GM21447 (cell line): Measurements from ENCODE around the gene SARNP.

Experiments
- ATAC-seq: cut with Tn5 transposase; IDR thresholded peaks from one replicate; pipeline ENCODE4 v1.9.1; 2021; ENCODE audit not compliant: unreplicated experiment

SARNP gene

GRCh38 chr12:55743406-55744339 is 73.9 kb downstream of the SARNP start:
- peak; percentile 38 for ATAC-seq

GRCh38 chr12:55742719-55743405 is 74.7 kb downstream of the SARNP start, which contains the start of gene GDF11:
TSS of gene GDF11 (plus strand) at chr12:55743122. CDS start at chr12:55743317, 195 bp downstream.
- peak; percentile 29 for ATAC-seq

GRCh38 chr12:55741931-55742680 is 75.4 kb downstream of the SARNP start:
- ATAC-seq = no peak

- no peak for ATAC-seq
These were observed 78.5 kb downstream of the SARNP start for GRCh38 chr12:55739025-55739378.

- peak; percentile 89 for ATAC-seq
These were observed 79.2 kb downstream of the SARNP start for GRCh38 chr12:55738123-55739024.

GRCh38 chr12:55737581-55738122 is 79.9 kb downstream of the SARNP start:
- ATAC-seq = no peak

GRCh38 chr12:55736780-55737580 is 80.5 kb downstream of the SARNP start:
- no peak for ATAC-seq

GRCh38 chr12:55736076-55736475 is 81.4 kb downstream of the SARNP start:
- no peak for ATAC-seq

GRCh38 chr12:55734595-55734994 is 82.9 kb downstream of the SARNP start:
- ATAC-seq = no peak

GRCh38 chr12:55733858-55734257 is 83.7 kb downstream of the SARNP start:
- no peak for ATAC-seq

GRCh38 chr12:55733021-55733555 is 84.4 kb downstream of the SARNP start:
- no peak for ATAC-seq

- no peak for ATAC-seq
These were observed 85.2 kb downstream of the SARNP start for GRCh38 chr12:55732288-55732687.

GRCh38 chr12:55729819-55730818 is 87.4 kb downstream of the SARNP start:
- ATAC-seq = peak; percentile 43

- peak; percentile 64 for ATAC-seq
These were observed 88.3 kb downstream of the SARNP start, which contains the start of gene CD63 for GRCh38 chr12:55728939-55729818. TSS of gene CD63 (minus strand) at chr12:55729009. CDS start at chr12:55728341, 668 bp downstream.

GRCh38 chr12:55728186-55728938 is 89.2 kb downstream of the SARNP start:
- no peak for ATAC-seq

- ATAC-seq = no peak
These were observed 89.8 kb downstream of the SARNP start for GRCh38 chr12:55727643-55728185.
